Activated CD4-positive, alpha-beta T cell treated with anti-CD3 and anti-CD28 coated beads, Interleukin-2, Interleukin-4, amounts not matched to agents 100 ng/mL and 50 ng/mL, durations not matched to agents 16 hours and 8 hours (primary cell): ENCODE results near the gene ANO1.

ENCODE experiments used
- DNase-seq: peaks from one replicate; pipeline ENCODE4 v3.0.0-alpha.2; 2020; ENCODE audit warnings: low spot score

ANO1 gene

GRCh38 chr11:70116386-70117065 is 38.4 kb downstream of the ANO1 start:
- no peak for DNase-seq

- DNase-seq = no peak
Measured at GRCh38 chr11:70117567-70118145, 39.5 kb downstream of the ANO1 start.

GRCh38 chr11:70118642-70119041 is 40.5 kb downstream of the ANO1 start:
- DNase-seq = no peak

- DNase-seq = no peak
Measured at GRCh38 chr11:70119502-70119901, 41.4 kb downstream of the ANO1 start.

- no peak for DNase-seq
Measured at GRCh38 chr11:70120674-70121073, 42.6 kb downstream of the ANO1 start.

GRCh38 chr11:70122490-70123198 is 44.5 kb downstream of the ANO1 start:
- no peak for DNase-seq

- DNase-seq = no peak
Measured at GRCh38 chr11:70123711-70124110, 45.6 kb downstream of the ANO1 start.

GRCh38 chr11:70124321-70125000 is 46.3 kb downstream of the ANO1 start:
- no peak for DNase-seq

GRCh38 chr11:70126494-70126893 is 48.4 kb downstream of the ANO1 start:
- DNase-seq = no peak

- DNase-seq = no peak
Measured at GRCh38 chr11:70127653-70128434, 49.7 kb downstream of the ANO1 start.

DNA sequence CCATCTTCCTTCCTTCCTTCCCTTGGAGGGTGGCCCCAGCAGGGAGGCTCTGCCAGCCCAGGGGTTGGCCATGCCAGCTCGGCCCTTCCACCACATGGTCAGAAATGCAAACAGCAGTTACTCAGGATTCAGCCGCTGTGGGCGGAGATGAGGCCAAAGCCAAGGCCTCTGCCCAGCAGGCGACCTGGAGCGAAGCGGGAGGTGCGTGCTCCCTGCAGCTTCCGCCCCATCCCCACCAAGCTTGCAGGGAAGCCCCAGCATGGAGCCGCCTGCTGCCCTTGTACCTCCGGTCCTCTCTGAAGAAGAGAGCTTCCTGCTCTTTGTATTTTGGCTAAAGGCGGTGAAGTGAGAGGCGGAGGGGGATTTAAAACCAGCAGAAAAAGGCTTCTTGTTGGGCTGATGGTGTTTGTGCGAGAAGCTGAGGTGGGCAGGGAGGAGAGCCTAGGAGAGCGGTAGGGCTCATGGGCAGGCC is 50.4 kb downstream of the ANO1 start:
- no peak for DNase-seq

DNA sequence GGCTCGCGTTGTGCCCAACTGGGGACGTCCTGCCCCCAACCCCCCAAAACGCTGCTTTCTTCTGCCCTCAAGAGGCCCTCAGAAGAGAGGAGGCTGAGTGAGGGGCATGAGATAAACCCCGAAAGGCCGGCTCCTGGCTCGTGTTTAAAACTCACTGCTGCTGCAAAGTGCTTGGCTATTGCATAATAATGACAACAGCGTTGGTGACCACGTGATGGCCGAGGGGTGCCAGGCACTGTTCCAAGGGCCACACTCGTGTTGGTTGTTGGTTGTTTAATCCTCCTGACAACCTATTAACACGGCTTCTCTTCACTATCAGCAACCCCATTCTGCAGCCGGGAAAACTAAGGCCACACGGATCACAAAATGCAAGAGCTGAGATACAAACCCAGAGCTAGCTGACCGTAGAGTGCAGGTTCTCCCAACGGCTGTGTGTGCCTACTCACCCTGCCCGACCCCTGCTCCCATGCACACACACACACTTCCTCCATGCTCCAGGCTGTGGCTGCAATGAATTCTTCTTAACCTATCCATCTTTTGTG is 51.0 kb downstream of the ANO1 start:
- DNase-seq = no peak

GRCh38 chr11:70130636-70131035 is 52.5 kb downstream of the ANO1 start:
- no peak for DNase-seq

DNA sequence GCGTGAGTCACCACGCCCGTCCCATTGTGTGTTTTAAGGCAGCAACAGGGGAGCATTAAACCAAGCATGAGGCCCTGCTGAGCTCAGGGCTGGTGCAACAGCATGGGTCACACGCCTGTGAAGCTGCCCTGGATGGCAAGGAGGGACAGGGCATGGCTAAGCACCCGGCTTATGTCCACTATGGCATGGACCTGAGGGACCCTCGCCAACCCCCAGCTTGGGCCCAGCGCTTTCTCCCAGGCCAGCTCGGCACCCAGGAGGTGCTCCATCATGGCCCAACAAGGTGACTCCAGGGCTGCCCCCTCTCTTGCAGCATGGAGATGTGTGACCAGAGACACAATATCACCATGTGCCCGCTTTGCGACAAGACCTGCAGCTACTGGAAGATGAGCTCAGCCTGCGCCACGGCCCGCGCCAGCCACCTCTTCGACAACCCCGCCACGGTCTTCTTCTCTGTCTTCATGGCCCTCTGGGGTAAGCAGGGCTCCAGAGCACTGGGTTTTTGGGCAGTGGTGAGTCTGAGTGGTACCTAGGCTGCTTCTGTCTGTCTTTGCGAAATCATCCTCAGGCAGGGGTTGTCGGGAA is 53.6 kb downstream of the ANO1 start:
- DNase-seq = no peak

DNA sequence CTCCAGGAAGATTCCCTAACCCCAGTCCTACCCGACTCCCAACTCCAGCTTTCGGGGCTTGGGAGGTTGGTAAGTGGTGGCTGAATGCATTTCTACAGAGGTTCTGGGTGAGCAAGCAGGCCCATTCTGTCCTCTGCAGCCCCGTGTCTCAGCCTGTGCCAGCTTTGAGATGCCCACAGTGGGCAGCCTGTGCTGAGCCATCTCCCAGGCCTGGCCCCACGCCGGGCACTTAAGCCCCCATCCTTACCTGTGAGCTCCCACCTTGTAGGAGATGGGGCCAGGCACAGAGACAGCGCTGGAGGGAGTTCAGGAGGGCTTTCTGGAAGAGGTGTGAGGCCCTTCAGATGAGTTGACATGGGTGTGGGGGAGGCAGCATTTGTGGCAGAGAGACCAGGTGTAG is 54.5 kb downstream of the ANO1 start:
- no peak for DNase-seq

DNA sequence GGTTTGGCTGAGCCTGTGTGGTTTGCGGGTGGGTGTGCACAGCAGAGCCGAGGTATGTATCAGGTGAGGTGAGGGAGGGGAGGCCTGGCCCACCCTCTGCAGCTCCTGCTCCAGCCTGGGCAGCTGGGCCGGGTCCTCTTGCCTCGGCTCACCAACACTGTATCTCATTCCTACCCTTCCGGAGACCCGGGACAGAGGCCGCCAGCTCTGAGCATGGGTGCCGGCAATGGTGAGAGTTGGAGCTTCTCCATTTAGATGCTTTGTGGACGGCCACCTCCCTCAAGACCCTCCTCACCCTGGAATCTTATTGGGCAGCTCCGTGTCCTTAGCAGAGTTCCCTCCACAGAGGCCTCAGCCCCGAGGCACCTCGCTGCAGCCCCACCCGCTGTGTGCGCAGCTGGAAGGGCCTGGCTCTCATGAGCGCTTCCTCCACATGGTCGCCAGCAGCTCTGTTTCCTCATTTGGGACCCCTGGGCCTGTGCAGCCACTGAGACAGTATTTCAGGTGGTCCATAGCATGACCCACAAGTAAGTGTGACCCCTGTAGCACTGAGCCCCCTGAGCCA is 55.7 kb downstream of the ANO1 start:
- DNase-seq = no peak

DNA sequence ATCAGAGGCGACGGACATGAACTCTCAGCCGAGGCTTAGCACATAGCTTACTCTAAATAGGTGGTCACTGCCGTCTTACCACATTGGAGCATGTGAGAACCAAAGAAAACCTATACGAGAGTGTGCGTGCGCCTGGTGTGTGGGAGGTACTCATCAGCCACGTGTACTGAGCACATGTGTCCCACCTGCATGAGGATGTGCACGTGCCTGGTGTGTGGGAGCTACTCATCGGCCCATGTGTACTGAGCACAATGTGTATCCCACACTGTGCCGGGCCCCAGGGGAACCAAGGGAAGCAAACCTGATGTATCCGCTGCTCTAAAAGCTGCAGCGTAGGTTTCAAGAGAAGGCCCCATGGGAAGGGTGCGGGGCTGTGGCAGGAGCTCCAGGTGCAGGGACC is 56.4 kb downstream of the ANO1 start:
- no peak for DNase-seq

DNA sequence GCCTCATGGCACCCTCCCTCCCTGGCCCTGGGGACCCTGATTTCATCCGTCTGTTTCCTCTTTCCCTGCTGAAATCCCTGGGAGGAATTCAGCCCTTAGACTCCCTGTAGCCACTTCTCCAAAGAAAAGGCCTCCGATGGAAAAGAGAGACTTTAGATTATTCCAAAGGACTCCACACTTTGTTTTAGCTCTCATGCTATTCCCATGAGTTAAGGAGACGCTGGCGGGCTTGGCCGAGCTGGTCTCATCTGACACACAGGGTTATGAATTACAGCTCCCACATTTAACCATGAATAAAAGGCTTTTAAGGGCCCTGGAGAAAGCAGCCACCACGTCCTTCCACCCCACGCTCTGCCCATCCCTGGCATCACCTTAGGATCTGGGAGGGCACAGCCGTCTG is 57.0 kb downstream of the ANO1 start:
- DNase-seq = no peak

- no peak for DNase-seq
Measured at GRCh38 chr11:70135625-70136059, 57.5 kb downstream of the ANO1 start.

- no peak for DNase-seq
Measured at GRCh38 chr11:70137383-70137782, 59.3 kb downstream of the ANO1 start.

DNA sequence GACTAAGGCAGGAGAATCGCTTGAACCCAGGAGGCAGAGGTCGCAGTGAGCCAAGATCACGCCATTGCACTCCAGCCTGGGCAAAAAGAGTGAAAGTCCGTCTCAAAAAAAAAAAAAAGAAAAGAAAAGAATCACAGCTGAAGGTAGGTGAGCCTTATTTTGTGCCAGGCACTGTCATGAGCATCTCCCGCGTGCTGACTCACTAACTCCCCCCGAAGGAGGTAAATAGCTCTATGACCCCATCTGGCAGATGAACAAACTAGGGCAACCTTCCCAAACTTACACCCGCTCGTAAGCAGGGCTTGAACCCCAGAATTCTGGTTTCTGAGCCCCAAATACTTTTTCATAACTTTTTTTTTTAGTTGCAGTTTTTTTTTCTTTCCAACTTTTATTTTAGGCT is 60.3 kb downstream of the ANO1 start:
- DNase-seq = no peak
